GOT3 (cell line): Measurements from ENCODE around the gene RGS6.

Experiments used
- DNase-seq: peaks from one replicate; lab custom pipeline; 2025; ENCODE audit warnings: mixed read lengths; lab: John Stamatoyannopoulos, UW

The RGS6 gene

DNA sequence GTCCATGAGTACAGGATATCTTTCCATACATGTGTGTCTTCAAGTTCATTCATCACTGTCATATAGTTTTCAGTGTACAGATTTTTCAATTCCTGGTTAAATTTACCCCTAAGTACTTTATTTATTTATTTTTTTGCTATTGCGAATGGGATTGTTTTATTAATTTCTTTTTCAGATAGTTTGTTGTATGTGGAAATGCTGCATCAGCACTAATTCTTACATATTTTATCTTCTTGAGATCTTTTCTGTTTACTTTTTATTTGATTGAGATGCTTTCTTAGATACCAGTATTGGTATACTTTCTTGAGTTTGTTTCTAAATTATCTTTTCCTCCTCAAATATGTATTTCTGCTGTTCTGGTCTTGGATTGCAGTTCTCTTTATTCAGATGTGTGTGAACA, 148.9 kb downstream of the RGS6 start:
- DNase-seq = no peak

DNA sequence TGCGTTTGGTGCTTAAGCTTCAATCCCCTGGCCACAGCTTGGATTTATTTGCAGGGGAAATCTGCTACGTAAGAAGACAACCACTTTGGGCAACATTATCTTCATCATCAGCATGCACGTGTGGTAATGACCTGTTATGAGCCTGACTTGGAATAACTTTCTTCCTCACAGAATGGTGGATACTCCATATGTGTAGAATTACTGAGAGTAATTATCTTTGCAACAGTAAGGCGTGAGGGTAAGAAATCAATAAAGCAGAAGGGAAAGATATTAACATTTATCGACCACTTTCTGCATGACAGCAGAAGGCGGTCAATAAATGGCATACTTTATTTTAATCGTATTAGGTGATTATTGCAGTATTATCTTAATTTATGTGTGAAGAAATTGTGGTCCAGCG, 152.7 kb downstream of the RGS6 start:
- no peak for DNase-seq

DNA sequence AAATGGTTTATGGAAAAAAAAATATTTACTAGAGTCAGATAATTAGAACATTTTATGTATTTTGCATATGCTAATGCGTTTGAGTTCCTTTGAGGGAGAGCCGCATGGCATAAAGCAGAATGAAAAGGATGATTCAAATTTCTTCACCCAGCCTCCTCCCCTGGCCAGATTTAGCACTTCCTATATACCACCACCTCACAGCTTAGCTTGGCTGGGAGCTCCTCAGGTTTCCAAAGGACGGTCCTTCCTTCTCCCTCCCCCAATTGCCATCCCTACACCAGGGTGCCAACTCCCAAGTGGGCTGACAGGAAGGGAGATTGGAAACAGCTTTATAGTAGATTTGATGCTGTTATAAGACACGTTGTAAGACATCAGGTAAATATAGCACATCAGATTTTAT, 157.4 kb downstream of the RGS6 start:
- DNase-seq = no peak

DNA sequence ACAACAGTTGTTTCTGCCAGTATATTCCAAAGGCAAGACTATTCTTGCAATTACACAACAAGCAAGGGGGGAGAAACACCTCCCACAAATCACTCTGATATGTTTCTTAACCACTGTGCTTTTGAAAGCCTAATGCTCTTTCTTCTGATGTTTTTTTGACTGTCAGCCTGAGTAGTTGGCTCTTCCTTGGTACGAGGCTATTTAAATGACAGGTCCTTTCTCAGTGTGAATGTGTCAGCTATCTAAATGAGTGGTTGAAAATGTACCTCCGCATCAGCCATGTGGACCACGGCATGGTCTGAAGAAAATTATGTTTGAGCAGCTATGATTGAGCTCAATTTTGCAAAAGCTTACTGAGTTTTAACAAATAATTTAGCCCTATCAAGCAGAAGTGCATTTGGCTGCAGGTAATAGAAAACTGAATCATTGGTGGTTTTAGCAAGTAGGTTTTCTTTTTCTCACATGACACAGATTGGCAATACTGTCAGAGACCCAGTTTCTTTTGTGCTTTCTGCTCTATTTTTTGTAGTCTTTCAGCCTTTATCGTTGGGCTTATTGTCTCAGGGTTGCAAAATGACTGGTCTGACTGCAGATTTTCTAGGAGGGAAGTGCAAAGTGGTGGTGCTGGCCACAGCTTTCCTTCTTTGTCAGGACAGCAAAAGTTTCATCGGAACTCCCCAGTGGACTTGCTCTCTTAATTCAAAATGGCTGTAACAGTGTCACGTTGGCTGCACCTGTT, 162.8 kb downstream of the RGS6 start:
- DNase-seq = no peak

DNA sequence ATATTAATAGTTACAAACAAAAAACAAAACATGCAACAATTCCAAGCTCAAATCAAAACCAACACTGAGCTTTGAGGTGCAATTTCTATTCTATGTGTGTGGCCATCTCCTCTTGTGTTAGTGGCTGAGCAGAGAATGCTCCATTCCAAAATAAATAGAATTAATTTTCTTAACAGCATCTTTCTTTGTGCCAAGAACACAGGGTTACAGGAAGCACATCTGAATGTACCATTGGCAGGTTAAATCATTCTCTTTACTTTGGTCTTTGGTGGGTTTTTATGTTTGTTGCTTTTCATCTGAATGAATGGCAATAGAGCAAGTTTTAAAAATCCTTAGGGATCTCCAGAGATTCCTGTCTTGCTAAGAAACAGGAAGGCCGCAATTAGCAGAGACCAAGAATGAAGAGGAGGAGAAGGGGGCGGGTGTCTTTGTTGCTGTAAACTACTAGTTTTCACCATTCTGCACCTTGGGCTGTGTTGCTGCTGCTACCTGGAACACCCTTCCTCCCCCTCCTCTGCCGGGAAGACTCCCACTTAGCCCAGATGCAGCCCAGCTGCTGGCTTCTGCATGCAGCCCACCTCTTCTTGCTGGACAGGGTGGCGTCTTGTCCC, 165.0 kb downstream of the RGS6 start:
- DNase-seq = no peak

DNA sequence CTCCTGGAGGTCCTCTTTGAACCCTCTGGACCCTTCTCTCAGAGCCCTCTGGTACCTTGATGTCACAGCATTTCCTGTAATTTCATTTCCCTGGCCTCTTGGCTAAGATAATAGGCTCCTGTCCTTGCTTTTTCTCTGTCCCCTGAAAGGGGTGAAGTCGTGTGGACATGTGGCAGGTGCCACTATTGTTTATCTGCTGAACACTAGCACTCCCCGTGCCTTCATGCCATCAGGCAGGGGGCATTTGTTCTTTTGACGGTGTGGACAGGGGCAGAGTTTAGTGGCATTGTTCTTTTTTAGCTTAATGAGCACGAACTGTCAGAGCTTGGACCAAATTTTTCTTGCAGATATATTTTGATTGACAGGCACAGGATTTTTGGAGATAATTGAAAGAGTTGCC, 166.0 kb downstream of the RGS6 start:
- no peak for DNase-seq

DNA sequence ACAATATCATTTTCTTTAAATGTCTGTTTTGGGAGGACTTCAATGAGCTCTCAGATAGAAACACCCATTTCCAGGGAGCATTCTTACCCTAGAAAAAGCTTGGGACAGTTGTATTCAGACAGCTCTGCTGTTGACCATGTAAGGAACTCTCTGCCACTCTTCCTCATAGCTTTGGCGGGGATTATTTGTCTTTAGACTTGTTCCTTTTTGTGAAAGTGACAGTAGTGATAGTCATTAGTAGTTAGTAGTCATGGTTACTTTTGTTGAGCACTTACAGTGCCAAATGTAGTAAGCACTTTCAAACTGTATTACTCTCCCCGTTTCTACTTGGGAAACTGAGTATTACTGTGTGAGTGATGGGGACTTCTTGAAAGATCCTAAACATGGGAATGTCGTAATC, 167.3 kb downstream of the RGS6 start:
- no peak for DNase-seq

DNA sequence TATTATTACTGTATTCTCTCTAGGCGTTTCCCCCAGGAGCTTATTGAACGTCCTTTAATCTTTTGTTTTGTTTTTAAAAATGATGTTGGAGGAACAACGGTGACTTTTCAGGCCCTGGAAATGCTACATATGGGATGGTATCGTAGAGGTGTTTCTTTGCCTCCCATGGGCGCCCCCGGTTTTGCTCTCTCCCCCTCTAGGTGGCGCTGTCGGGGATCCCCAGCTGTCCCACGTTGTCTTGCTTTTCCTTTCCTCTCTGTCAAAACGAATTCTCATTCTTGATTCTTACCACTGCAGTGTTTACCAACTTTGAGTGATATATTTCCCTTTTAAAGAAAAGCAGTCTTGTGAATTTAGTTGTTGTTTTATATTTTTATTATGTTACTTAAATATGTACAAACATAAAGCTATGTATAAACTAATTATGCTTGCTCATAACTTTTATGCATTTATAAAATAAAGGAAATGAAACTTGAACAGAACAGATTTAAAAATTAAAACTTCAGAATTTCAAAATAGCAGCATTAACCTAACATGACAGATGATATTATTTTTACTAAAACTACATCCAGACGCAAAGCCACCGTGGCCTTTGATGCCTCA, 171.9 kb downstream of the RGS6 start:
- no peak for DNase-seq

DNA sequence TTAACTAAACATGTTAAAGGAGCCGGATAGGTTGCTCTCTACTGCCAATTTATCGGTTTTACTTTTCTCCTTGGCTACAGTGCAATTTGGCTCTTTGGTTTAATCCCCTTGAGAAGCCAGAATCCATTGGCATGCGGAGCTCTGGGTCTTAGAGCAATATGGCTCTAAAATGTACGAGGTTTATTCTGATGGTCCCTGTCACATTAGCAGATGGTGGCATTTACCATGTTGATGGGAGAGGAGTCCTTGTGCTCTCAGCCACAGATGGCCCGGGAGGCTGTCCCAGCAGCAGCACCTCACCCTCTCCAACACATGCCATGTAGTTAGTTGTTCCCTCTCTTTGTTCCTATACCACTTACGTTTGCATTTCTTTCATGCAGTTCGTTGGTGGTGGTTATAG, 179.7 kb downstream of the RGS6 start:
- no peak for DNase-seq

DNA sequence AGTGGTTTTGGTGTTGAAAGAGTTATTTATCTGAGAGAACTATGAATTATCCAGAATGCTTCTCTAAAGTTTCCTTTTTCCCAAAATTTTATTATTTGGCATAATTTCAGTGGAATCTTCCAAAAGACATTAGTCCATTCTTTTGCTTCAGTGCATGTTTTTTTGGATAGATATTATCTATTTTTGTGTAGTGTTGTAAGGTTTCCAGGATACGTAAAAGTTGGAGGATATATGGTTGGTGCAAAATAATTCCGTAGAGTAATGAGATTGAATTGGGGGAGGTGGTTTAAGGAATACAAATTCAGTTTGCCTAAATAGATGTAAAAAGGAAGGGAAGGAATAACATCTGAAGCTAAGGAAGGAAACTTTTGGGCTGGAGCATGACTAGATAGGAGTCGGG, 186.6 kb downstream of the RGS6 start:
- no peak for DNase-seq

DNA sequence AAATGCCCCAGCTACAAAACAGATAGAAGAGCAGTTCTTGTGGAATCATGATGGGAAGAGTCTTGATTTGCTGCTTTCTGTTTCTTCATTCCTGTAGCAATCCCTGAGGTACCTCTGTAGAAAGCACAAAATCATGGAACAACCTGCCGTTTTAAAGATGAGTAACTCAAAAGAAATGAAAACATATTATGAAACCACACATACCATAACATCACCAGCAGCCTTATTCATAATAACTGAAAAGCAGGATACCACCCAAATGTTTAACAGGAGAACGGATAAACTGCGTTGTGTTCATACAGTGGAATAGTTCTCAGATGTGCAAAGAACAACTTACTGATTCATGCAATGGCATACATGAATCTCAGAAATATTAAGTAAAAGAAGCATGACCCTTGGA, 188.1 kb downstream of the RGS6 start:
- DNase-seq = no peak

DNA sequence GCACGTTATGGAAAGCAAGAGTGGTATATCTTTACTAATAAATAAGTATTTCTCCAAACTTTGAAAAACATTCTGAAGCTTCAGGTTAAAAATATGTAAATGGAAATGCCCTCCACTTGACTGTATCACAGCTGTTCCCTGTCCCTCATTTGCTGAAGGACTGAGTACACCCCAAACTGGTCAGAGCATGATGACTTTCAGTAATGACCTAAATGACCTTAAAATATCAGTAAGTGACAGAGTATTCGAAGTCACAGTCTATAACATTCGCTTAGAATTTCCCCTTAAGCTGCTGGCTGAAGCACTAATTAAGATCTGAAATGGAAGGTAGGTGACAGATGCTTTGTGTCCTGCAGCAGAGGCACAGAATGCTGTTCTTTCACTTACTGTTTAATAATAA, 191.5 kb downstream of the RGS6 start:
- no peak for DNase-seq

DNA sequence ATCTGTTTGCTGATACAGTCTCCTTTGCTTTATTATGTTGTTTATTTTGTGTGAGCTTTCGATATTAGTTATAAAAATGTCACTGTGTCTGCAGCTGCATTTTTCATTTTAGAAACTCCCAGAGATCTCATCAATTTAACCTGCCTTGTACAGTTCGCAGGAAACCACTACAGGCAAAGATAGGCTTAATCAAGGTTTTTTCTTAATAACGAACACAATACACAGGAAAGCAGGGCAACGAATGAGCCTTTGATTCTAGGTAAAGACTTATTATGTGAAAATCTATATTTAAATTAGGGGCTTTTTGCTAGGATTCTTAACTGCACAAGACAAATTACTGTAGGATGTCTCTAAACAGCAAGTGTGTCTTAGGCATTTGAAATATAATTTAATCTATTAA, 191.9 kb downstream of the RGS6 start:
- DNase-seq = no peak

DNA sequence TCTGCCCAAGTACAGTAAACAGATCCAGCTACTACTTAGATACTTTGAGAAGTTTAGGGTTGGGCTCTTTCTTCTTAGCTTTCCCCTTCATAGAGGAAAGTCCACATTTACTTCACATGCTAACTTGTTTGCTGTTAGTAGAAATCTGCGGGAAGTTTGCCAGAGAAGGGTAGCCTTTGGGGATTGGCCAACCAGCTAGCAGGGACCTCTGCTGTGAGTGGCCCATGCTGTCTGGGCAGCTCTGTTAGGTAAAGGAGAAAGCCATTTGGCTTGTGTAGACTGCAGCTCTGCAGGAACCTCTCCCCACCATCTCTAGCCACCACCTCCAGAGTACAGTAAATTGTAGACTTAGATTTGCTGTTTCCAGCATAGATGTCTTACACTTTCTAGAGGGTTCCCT, 193.9 kb downstream of the RGS6 start:
- DNase-seq = no peak

DNA sequence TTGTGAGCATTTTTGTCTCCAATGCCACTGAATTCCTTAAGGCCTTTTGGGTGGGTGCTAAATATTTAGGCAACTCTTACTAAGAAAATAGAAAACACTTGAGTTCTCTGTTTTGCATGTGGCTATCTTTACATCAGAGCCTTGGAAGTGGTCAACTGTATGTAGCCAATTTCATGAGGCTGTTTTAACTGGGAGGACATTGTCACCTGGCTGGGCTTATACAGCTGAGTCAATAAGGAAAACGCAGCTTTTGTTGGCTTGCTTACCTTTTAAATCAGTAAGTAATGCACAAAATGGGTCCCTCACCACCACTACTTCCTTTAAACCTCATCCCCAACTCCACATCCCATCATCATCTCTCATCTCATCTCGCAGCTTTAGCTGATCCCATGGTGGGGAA, 194.3 kb downstream of the RGS6 start:
- no peak for DNase-seq

DNA sequence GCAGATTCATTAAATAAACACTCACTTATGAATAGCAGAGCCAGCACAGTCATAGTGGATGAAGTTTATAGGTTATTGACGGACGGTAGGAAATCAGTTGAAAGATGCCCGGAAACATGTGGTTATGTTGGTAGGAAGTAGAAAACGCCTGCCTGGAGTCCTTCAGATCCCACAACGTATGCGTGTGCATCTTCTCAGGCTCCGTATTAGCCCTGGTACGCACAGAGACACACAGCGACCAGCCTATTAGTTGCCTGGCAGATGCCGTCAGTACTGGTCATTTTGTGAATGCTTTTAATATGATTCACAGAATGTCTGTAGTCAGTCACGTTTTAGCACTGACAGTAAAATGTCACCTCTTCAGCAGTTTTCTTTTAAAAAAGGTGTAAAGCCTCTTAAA, 196.4 kb downstream of the RGS6 start:
- DNase-seq = no peak

DNA sequence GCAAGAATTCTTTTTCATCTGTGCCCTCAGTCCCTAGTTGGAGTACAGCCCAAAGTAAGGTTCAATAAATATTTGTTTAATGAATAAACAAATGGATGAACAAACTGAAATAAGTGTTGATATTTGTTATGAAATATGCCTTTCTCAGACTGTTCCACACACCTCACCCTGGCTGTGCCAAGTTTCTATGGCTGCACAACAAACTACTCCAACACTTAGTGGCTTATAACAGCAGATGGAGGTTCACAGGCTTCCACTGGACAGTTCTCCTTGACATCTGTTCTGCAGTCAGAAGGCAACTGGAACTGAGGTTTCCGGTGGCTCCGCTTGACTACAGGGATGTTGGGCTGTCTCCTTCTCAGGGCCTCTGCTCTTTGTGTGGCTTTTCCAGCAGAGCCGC, 197.1 kb downstream of the RGS6 start:
- DNase-seq = no peak

DNA sequence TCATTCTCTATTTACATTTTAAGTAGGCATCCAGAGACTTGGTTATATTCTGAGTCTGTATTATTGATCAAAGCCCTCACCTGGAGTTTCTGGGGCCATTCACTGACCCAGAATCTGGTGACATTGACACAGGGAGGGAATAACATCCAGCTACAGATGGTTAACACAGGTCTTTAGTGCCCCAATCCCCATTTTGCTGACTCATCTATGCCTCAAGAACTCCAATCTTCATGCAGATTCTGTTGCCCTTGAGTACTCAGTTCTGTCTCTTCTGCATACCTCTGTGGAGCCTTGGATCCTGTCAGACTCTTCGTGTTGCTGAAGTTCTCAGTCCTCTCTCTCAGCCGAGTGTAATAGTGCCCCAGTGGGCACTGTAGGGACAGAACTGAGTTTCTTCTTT, 208.9 kb downstream of the RGS6 start:
- no peak for DNase-seq

DNA sequence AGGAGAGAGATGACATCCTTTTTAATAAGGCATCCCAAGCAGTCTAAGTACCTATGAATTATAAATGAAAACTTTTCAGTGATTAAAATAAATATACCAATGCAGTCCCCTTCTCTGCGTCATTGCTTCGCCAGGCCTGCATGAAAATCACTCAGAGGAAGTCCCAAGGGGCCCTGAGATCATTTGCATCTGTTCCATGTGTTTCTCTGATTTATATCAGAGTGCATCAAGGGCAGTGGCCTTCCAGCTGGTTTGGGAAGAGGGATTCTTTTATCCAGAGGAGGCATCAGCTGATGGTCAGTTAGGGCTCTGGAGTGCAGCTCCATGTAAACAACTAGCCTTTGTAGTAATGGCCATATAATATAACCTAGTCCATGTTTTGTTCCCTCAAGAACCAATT, 210.1 kb downstream of the RGS6 start:
- no peak for DNase-seq

DNA sequence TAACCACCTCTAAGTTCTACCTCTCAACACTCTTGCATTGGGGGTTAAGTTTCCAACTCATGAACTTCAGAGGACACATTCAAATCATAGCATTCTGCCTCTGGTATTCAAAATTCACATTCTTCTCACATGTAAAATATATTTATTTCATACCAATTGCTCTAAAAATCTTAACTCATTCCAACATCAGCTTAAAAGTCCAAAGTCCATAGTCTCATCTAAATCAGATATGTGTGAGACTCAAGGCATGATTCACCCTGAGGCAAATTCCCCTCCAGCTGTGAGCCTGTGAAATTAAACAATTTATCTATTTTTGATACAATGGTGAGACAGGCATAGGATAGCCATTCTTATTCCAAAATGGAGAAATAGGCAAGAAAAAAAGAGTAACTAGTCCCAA, 214.0 kb downstream of the RGS6 start:
- no peak for DNase-seq

DNA sequence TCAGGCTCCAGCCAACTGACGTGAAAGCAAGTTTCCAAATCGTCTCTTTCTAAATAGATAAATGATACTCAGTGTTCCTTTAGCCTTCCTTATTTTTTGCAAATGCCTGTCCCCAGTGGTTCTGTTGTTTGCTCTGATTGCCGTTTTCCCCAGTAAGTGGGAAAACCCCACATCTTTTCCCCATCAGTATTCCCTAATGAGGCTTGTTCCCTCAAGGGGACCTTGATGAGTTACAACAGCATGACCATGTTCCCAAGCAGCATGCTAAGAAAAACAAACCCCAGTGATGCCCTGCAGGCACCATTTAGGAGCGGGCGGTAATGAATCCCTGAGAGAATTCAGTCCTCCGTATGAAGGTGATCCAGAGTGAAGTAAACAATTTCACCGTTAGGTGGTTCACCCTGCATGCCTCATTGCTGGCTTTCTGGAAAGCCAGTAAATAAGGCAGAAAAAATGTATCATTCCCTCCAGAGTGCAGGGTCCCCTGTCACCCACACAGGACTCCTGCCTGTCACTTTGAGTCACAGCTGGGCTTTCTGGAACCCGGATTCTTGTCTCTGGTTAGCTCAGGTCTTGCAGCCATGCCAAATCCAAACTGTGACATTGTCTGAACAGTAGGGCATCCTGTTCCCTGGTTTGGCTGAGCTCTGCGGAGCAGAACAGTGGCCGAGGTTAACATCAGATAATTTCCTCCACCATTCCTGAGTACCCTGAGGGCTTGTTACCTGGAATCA, 222.6 kb downstream of the RGS6 start:
- no peak for DNase-seq

DNA sequence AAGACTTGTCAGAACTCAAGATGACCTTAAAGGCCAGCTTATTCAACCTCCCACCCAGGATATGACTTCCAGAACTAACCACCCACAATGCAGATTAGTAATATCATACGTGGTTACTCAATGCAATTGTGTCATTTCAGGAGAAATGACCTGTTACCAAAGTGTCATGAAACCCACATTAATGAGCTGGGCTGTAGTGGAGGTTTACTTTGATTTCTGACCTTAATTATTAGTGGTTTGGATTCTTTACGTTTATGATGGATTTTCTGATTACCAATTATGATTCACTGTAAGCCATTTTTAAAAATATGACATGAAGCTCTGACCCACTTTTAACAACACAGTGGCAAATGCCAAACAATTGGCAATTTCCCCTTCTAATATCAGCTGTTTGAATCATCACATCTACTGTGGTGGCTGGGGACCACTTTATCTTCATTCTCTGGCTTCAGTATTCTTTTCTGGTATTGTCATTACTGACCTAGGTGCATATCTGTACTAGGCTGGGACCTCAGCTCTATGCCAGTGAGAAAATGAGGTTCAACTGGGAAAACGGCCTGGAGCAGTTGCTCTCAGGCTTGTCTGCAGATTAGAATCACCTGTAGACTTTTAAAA, 223.3 kb downstream of the RGS6 start:
- no peak for DNase-seq
